HG02943 (cell line): ENCODE measurements around the gene TMEM248.
"Not testable (repeated sequence)": the region's sequence is repeated elsewhere in the genome, so short reads cannot be mapped to it uniquely, and the experiment has no call there.

Experiments used
- ATAC-seq: cut with Tn5 transposase; IDR thresholded peaks from one replicate; pipeline ENCODE4 v1.9.1; 2021; ENCODE audit warnings: mild to moderate bottlenecking, low read depth, moderate library complexity; ENCODE audit not compliant: unreplicated experiment

Gene TMEM248

GRCh38 chr7:66907731-66908130, 13.3 kb upstream of the TMEM248 start:
- no peak for ATAC-seq

GRCh38 chr7:66908598-66908997, 12.4 kb upstream of the TMEM248 start:
- not testable (repeated sequence) for ATAC-seq

- ATAC-seq: no peak
These were observed 10.2 kb upstream of the TMEM248 start for GRCh38 chr7:66910789-66911188.

- ATAC-seq: not testable (repeated sequence)
These were observed 9.8 kb upstream of the TMEM248 start for GRCh38 chr7:66911191-66911590.

- no peak for ATAC-seq
These were observed 8.8 kb upstream of the TMEM248 start for GRCh38 chr7:66912195-66912594.

GRCh38 chr7:66913118-66914037, 7.6 kb upstream of the TMEM248 start:
- ATAC-seq: no peak

- not testable (repeated sequence) for ATAC-seq
These were observed 3.1 kb upstream of the TMEM248 start for GRCh38 chr7:66917904-66918303.

- no peak for ATAC-seq
These were observed 1.7 kb upstream of the TMEM248 start for GRCh38 chr7:66919304-66919703.

GRCh38 chr7:66919704-66920103, 1.3 kb upstream of the TMEM248 start:
- ATAC-seq: no peak

- no peak for ATAC-seq
These were observed 769 bp upstream of the TMEM248 start for GRCh38 chr7:66920256-66920655.

- ATAC-seq: peak; percentile 21
These were observed 432 bp downstream of the TMEM248 start for GRCh38 chr7:66921396-66921917.

- no peak for ATAC-seq
These were observed 977 bp downstream of the TMEM248 start for GRCh38 chr7:66921918-66922486.

- no peak for ATAC-seq
These were observed 4.2 kb downstream of the TMEM248 start for GRCh38 chr7:66925255-66925654.

- no peak for ATAC-seq
These were observed 6.4 kb downstream of the TMEM248 start for GRCh38 chr7:66927348-66927948.

GRCh38 chr7:66928388-66928787, 7.4 kb downstream of the TMEM248 start:
- ATAC-seq: no peak

GRCh38 chr7:66929165-66929564, 8.1 kb downstream of the TMEM248 start:
- ATAC-seq: no peak

- ATAC-seq: no peak
These were observed 8.9 kb downstream of the TMEM248 start for GRCh38 chr7:66929935-66930334.

GRCh38 chr7:66930341-66930740, 9.3 kb downstream of the TMEM248 start:
- no peak for ATAC-seq

- no peak for ATAC-seq
These were observed 12.4 kb downstream of the TMEM248 start for GRCh38 chr7:66933469-66933868.

GRCh38 chr7:66937940-66938339, 16.9 kb downstream of the TMEM248 start:
- no peak for ATAC-seq

GRCh38 chr7:66939325-66939724, 18.3 kb downstream of the TMEM248 start:
- ATAC-seq: no peak
